Measurements from ENCODE around the gene FRY. TPM values are rescaled to one million over a fixed set of nuclear protein-coding genes. Genes with fewer than 3 reads are reported as not detected.
A peak's percentile ranks its signal among the peaks of the same experiment; 100 is the strongest.
"Not testable (repeated sequence)": the region's sequence is repeated elsewhere in the genome, so short reads cannot be mapped to it uniquely, and the experiment has no call there.

FRY gene
- 83.6 TPM for total RNA-seq (ENCODE audit: unreplicated experiment)
- long read RNA-seq, partial matches to known transcripts, result 1 of 8 reads
- long read RNA-seq, other reads (novel, unspliced or antisense), result 7 of 8 reads

GRCh38 chr13:32031025-32031814 lies at the start of gene FRY:
FRY (plus strand) TSS chr13:32031774; CDS start chr13:32031796, 22 bp downstream.
- Mint-ChIP-seq H3K36me3 (ENCODE audit: unreplicated experiment) (no peaks in the 10 kb centered on the region), H3K4me3 (ENCODE audit: unreplicated experiment) (peak within 1 kb of the TSS; percentile 92), H3K4me1 (ENCODE audit: low read depth, unreplicated experiment) (peaks cover 29% of the 10 kb centered on the region), H3K27me3 (ENCODE audit: unreplicated experiment) (peaks cover 9% of the 10 kb centered on the region), H3K27ac (ENCODE audit: unreplicated experiment) (peak within 1 kb of the TSS; percentile 98), H3K9me3 (ENCODE audit: unreplicated experiment) (peaks cover 10% of the 10 kb centered on the region)
- TF ChIP-seq CTCF (IDR thresholded peaks at IDR 0.05; ENCODE audit: partially characterized antibody, unreplicated experiment), result no peak
- DNase-seq, result peak; percentile 85

GRCh38 chr13:31982124-31982523 lies 49.5 kb upstream of the FRY start:
- Mint-ChIP-seq H3K4me1 (ENCODE audit: low read depth, unreplicated experiment) (peaks cover 3% of the 10 kb centered on the region), H3K27ac (ENCODE audit: unreplicated experiment) (no peak overlapping the region), H3K9me3 (ENCODE audit: unreplicated experiment) (peaks cover 3% of the 10 kb centered on the region), H3K4me3 (ENCODE audit: unreplicated experiment) (no peak overlapping the region), H3K36me3 (ENCODE audit: unreplicated experiment) (peaks cover 9% of the 10 kb centered on the region), H3K27me3 (ENCODE audit: unreplicated experiment) (no peaks in the 10 kb centered on the region)
- DNase-seq, result no peak
- TF ChIP-seq CTCF (IDR thresholded peaks at IDR 0.05; ENCODE audit: partially characterized antibody, unreplicated experiment), result no peak

GRCh38 chr13:31982540-31982939 lies 49.0 kb upstream of the FRY start:
- Mint-ChIP-seq H3K36me3 (ENCODE audit: unreplicated experiment) (peaks cover 9% of the 10 kb centered on the region), H3K4me1 (ENCODE audit: low read depth, unreplicated experiment) (peaks cover 3% of the 10 kb centered on the region), H3K9me3 (ENCODE audit: unreplicated experiment) (peaks cover 3% of the 10 kb centered on the region)

GRCh38 chr13:31983696-31984095 lies 47.9 kb upstream of the FRY start:
- not testable (repeated sequence) for H3K27ac Mint-ChIP-seq (ENCODE audit: unreplicated experiment); H3K36me3 Mint-ChIP-seq (ENCODE audit: unreplicated experiment); H3K9me3 Mint-ChIP-seq (ENCODE audit: unreplicated experiment); H3K4me1 Mint-ChIP-seq (ENCODE audit: low read depth, unreplicated experiment); H3K4me3 Mint-ChIP-seq (ENCODE audit: unreplicated experiment); H3K27me3 Mint-ChIP-seq (ENCODE audit: unreplicated experiment); DNase-seq

More at GRCh38 chr13:31982540-31982939, 49.0 kb upstream of the FRY start:
- TF ChIP-seq CTCF (IDR thresholded peaks at IDR 0.05; ENCODE audit: partially characterized antibody, unreplicated experiment), result no peak
- DNase-seq, result no peak
- Mint-ChIP-seq H3K27ac (ENCODE audit: unreplicated experiment) (no peak overlapping the region), H3K4me3 (ENCODE audit: unreplicated experiment) (no peak overlapping the region), H3K27me3 (ENCODE audit: unreplicated experiment) (no peaks in the 10 kb centered on the region)

GRCh38 chr13:31984388-31984787 lies 47.2 kb upstream of the FRY start:
- not testable (repeated sequence) for H3K27ac Mint-ChIP-seq (ENCODE audit: unreplicated experiment); H3K36me3 Mint-ChIP-seq (ENCODE audit: unreplicated experiment); H3K9me3 Mint-ChIP-seq (ENCODE audit: unreplicated experiment); DNase-seq; H3K4me1 Mint-ChIP-seq (ENCODE audit: low read depth, unreplicated experiment); H3K27me3 Mint-ChIP-seq (ENCODE audit: unreplicated experiment); H3K4me3 Mint-ChIP-seq (ENCODE audit: unreplicated experiment)
